Measurements from ENCODE around the gene ABR.

The ABR gene

GRCh38 chr17:1012823-1013728 lies 166.7 kb downstream of the ABR start:
- in situ Hi-C loops (cut with HindIII; ENCODE audit: low sequenced_read_pairs) = no loop called here

DNA sequence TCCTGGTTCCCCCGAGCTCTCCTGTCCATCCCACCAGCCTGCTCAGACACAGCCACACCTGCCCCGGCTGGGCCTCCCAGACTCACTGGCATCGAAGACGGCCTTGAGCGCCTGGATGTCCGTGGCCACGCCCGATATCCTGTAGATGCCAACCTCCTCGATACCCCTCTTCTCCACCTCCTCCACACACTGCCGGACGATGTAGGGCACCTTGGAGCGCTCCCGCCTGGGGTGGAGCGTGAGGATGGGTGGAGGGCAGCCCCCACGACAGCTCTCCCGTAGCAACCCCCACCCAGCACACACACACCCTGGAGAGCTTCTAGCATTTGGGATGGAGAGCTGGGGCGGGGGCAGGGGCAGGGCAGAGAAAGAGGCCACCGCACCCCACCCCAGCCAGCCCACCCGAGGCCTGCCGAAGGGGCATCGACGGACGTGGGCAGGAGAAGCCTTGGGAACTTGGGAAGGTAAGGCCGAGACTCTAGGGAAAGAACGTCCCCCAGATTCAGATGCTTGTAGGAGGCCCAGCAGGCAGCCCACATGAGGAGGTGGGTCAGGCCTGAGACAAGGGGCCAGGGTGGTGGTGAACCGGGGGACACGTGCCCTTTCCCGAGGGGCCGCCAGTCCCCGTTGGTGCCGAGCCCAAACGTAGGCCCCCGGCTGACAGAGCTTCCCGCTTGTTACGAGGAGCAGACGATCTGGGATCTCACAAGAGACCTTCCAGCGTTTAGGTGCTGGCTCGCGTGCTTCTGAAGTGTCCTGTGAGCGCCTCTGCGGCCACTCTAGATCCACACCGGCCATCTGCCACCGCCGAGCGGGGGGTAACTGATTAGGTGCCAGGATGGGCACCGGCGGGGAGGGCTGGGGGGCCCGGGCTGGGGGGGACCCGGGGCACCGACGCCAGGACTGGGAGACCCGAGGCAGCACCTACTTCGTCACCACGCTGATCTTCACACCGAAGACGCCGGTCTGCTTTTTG lies 167.7 kb downstream of the ABR start:
- in situ Hi-C loops (cut with HindIII; ENCODE audit: low sequenced_read_pairs) = no loop called here

DNA sequence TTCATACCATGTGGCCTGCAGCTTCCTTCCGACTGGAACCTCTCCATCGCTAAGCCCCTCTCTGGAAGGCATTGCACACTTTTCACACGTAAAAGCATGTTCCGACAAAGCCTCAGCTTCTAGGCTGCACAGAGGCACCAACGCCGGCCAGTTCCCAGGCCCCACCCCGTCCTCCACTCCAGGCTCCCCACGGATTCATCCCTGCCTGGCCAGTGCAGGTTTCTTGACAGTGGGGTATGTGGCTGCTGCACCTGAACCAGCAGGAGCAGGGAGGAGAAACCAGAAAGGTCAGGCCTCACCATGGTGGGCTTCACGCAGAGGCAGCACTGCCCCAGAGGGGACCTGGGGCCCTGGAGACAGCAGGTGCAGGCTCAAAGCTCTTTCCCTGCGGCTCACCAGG lies 168.6 kb downstream of the ABR start:
- in situ Hi-C loops (cut with HindIII; ENCODE audit: low sequenced_read_pairs) = no loop called here

DNA sequence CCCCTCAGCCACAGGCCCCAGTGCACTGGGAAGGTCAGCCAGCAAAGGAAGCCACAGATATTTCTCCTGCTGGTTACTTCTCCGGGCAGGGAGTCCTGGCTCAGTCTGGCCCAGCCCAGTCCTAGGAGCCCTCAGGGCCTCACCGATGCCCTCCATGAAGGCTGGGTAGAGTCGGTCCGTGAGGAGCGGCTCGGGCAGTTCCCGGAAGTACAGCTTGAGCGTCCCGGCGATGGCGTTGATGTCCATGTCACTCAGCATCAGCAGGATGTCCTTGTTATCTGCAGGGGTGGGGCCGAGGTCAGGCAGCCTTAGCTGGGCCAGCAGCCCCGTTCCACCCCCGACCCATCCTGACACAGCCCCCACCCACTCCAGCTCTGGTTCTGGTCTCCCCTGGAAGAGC lies 169.2 kb downstream of the ABR start:
- in situ Hi-C loops (cut with HindIII; ENCODE audit: low sequenced_read_pairs) = no loop called here

DNA sequence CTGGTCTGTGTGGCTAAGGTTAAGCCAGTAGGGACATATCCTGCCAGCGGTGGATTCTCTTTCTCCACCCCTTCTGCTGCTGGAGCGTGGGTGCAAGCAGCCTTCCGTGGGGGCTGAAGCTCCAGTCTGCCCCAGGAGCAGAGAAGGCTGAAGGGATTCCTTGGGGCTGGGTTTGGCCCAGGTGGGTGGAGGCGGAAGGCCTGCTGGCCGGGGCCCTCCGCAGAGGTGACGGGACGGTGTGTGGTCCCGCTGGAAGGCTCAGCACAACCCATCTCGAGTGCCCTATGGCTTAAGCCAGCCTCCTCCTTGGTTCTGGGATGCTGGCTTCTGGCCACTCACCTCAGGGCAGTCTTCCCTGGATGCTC lies 169.7 kb downstream of the ABR start:
- in situ Hi-C loops (cut with HindIII; ENCODE audit: low sequenced_read_pairs) = no loop called here

GRCh38 chr17:1009229-1010085 lies 170.3 kb downstream of the ABR start:
- in situ Hi-C loops (cut with HindIII; ENCODE audit: low sequenced_read_pairs) = no loop called here

DNA sequence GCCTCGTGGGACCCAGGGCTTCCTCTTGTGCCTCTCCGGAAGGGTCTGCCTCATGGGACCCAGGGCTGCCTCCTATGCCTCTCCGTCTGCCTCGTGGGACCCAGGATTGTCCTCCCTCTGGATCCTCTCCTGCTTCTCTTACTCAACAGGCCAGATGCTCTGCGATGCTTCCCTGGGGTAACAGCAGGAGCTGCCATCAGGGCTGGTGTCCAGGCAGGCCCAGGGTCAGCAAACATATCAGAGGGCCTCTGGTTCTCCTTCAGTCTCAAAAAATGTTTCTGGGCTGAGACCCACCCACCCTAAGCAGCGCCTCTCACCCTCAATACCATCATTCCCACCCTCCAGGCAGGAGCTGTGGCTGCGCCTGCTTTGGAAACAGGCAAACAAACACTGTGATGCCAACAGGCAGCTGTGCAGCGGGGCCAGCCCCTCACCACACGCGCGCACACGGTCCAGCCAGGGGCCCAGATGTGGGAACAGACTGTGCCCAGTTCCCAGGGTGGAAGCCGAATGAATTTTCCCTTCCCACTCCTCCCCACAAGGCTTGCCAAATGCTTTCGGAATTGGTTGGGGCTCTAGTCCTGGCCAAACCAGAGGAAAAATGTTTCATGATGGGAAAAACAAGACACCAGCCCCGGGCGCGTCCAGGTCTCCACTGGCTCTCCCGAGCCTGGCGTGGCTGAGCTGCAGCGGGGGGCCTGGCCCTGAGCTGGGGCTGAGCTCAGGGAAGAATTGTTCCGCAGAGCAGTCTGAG lies 171.6 kb downstream of the ABR start:
- in situ Hi-C loops (cut with HindIII; ENCODE audit: low sequenced_read_pairs) = no loop called here

- in situ Hi-C loops (cut with HindIII; ENCODE audit: low sequenced_read_pairs) = no loop called here
Measured at GRCh38 chr17:1007310-1008007, 172.3 kb downstream of the ABR start.

DNA sequence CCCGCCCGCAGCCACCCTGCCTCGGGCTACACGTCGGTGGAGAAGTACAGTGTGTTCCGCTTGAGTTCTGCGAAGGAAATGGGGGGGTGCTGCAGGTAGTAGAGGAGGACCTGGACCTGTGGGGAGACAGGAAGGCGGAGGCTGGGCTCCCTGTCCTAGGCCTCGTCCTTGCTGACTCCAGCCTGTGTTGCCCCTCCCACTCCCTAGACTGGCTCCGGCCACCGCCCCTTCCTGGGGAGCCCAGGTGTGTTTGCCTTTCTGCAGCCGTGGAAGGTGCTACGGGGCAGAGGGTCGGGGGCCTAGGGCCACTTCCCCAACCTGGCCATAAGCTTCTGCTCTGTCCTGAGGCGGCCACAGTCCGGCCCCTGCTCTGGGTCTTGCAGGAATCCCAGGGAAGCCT lies 173.7 kb downstream of the ABR start:
- in situ Hi-C loops (cut with HindIII; ENCODE audit: low sequenced_read_pairs) = no loop called here

GRCh38 chr17:1005361-1005946 lies 174.3 kb downstream of the ABR start:
- in situ Hi-C loops (cut with HindIII; ENCODE audit: low sequenced_read_pairs) = no loop called here

DNA sequence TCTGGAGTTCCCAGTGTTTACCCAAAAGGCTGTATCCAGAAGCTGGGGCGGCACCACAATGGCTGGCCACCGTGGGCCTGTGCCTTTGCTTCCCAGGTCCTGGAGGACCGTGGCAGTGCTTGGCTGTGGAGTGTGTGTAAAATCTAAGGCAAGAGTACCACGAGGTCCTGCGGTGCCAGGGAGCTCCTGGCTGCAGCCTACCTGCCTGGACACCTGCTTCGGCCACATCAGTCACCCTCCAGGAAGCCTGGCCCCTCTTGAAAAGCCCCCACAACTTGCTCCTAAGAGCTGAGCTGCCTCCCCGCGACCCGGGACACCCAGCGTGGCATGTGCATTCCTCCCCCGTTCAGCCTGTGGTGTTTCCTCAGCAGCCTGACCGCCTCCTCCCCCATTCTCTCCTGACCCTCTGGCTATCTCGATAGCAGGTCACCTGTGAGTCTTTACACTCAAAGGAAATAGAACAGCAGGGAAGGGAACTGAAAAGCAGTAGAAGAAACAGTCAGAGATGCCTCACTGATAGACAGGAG lies 174.9 kb downstream of the ABR start:
- in situ Hi-C loops (cut with HindIII; ENCODE audit: low sequenced_read_pairs) = no loop called here

- in situ Hi-C loops (cut with HindIII; ENCODE audit: low sequenced_read_pairs) = no loop called here
Measured at GRCh38 chr17:1003972-1004768, 175.6 kb downstream of the ABR start.

DNA sequence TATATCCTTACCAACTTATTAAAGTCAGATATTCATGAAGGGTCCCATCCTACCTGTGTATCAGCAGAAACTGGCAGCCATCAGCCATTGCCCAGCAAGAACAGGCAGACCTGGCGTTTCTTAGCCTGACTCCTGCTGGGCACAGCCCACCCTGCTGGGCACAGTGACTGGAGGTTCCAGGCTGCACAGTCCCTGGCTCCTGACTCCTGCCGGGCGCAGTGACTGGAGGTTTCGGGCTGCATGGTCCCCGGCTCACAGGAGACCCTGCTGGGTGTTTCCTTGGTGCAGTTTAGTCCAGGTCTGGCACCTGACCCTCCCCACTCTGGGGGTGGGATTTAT lies 176.2 kb downstream of the ABR start:
- in situ Hi-C loops (cut with HindIII; ENCODE audit: low sequenced_read_pairs) = no loop called here

- in situ Hi-C loops (cut with HindIII; ENCODE audit: low sequenced_read_pairs) = no loop called here
Measured at GRCh38 chr17:1002771-1003555, 176.8 kb downstream of the ABR start.

DNA sequence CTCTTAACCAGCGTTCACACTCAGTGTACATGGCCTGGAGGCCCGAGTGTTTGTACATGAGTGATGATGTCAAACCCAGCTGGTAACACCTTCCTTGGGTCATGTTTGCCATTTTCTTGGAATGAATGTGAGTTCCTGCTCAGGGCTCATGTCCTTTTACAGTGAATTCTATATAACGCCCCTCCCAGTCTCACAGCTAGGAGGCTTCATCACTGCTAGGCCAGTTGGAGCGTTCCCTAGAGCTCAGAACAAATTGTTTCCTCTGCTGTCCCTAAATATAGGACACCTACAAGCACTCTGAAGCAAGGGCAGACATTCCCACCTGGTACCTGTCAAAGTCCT lies 177.4 kb downstream of the ABR start:
- in situ Hi-C loops (cut with HindIII; ENCODE audit: low sequenced_read_pairs) = no loop called here

- in situ Hi-C loops (cut with HindIII; ENCODE audit: low sequenced_read_pairs) = no loop called here
Measured at GRCh38 chr17:1001640-1002411, 178.0 kb downstream of the ABR start.
